Stimulated activated CD4-positive, alpha-beta T cell treated with anti-CD3 and anti-CD28 coated beads, Interleukin-1b, Interleukin-23, amount 100 ng/mL, for 1 hour (primary cell): ENCODE results near the gene BAG1.

Source experiments
- DNase-seq, 2 donors: peaks; one replicate each; pipeline ENCODE4 v3.0.0-alpha.2; 2020; ENCODE audit warnings: low read depth in 2 of 2

Gene BAG1

DNA sequence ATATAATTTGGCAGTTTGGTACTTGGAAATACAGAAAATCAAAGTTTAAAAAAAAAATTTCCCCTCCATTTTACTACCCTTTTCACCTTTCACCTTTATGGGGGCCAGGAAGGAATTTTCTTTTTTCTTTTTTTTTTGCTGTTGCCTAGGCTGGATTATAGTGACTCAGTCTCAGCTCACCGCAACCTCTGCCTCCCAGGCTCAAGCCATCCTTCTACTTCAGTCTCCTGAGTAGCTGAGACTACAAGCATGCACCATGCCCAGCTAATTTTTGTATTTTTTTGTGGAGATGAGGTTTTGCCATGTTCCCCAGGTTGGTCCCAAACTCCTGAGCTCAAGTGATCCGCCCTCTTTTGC, 9.4 kb upstream of the BAG1 start:
- no peak for DNase-seq

DNA sequence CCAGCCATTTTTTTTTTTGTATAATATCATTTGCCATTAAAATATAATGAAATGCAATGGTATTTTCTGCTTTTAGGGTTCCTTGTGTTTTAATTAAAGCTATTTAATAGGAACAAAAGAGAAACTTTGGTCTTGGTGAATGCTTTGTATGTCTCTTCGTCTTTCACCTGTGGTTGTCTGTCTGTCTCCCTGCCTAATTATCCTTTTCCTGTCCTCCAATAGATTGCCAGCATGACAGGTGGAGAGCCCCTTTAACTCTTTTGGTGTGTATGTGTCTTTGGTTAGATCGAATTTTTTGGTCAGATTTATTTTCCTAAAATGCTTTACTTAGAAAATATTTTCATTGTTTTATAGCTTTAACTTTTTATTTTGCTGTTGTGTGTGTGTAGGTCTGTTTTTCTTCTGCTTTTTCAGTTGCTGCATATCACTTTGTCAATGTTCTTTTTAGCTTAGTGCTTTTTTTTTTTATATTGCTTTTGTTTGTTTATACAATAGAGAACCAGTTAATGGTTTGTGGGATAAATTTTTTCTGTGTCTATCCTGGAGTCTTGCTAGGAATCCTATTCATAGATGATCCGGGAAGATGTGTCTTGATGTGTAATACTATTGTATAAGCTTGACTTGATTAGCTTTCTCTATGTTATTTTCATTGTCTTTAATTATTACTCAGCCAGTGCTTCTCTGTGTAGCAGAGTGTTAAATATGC, 8.9 kb upstream of the BAG1 start:
- no peak for DNase-seq

DNA sequence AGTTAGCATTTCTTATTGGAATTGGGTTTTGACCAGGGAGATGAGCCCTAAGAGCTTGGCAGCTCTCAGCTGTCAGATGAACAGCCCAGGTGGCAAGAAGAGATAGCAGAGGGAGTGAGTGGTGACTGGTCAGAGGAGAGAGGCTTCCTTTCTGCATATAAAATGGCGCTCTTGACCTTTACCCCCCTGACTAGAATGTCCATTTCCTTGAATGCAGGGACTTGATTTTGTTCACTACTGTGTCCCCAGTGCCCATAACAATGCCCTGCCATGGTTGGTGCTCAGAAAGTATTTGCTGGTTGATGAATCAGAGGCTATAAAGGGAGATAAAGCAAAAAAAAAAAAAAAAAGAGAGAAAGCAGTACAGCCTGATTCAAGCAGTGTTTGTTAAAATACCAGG, 7.6 kb upstream of the BAG1 start:
- no peak for DNase-seq

DNA sequence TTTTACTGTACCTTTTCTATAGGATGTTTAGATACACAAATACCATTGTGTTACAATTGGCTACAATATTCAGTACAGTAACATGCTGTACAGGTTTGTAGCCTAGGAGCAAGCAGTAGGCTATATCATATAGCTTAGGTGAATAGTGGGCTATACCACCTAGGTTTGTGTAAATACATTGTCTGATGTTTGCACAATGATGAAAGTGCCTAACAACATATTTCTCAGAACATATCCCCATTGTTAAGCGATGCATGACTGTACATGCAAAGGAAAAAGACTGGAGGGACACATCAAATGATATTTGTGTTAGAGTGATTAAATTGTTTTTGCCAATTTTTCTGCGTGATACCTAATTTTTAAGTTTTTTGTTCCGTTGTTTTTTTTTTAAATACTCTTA, 5.6 kb upstream of the BAG1 start:
- no peak for DNase-seq

DNA sequence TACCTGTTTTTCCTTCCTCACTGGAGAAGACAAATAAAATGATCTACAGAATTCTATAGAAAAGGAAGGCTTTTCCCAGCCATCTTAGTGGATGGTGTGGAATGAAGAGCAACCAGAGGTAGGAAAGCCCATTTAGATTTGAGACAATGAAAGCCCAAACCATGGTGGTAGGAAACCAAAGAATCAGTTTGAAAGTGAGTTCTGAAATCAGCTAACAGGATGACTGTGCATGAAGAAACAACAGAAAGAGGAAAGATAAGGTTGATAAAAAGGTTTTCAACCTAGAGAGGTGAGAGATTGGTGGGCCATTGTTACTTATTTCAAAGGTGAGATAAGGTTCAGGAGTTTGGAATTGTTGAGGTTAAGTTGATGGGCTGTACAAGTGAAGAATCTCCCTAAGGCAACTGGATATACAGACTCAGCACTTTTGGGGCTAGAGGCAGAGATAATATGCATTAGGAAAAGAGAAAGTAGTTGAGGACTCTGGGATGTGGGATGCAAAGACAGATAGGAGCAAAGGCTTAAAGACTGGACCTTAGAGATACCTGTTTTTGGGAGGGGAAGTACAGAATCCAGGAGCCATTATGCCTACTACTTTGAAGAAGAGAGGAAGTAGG, 2.8 kb upstream of the BAG1 start:
- no peak for DNase-seq

DNA sequence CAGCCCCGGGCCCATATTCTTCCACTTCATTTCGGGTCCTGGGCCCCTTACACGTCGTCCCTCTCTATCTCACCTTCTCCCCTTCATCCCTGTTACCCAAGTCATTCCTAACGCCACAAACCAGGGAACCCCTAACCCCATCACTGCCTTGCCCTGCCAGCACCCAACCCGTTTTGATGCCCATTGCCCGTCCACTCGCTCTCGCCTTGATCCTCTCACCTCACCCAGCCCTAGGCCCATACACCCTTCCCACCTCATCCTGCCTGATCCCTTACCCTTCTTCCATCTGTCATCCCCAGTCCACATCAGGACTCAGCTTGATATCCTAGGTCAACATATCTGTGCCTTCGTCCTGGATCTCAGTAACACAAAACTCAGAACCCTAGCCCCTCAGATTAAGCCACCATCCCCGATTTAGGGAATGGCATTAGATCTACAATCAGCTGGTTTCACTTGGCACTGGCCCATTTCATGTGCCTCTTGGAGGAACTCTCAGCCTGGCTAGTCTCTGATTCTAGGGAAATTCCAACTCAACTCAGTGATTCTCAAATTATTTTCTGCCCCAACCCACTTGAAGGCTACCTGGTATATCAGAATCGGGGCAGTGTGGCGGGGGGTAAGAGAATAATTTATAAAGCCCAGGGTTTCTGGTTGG, 830 bp upstream of the BAG1 start:
- DNase-seq: no peak

DNA sequence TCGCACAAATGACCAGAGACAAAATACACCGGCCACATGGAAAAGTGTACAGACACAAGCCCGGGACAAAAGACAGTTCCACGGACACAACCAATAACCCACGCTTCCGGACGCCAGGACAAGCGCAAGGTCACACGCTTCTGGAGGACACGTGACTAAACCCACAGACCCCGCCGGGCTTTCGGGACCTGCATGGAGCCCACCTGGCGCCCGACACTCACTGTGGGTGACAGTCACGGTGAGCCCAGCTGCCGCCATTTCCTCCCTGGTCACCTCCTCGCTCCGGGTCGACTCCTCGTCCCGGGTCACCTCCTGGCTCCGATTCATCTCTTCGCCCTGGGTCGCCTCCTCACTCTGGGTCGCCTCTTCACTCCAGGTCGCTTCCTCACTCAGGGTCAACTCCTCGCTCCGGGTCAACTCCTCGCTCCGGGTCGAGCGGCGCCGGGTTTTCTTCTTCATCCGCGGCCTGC, 470 bp downstream of the BAG1 start:
- peak in 1 of 2 donors; percentile 3 for DNase-seq

DNA sequence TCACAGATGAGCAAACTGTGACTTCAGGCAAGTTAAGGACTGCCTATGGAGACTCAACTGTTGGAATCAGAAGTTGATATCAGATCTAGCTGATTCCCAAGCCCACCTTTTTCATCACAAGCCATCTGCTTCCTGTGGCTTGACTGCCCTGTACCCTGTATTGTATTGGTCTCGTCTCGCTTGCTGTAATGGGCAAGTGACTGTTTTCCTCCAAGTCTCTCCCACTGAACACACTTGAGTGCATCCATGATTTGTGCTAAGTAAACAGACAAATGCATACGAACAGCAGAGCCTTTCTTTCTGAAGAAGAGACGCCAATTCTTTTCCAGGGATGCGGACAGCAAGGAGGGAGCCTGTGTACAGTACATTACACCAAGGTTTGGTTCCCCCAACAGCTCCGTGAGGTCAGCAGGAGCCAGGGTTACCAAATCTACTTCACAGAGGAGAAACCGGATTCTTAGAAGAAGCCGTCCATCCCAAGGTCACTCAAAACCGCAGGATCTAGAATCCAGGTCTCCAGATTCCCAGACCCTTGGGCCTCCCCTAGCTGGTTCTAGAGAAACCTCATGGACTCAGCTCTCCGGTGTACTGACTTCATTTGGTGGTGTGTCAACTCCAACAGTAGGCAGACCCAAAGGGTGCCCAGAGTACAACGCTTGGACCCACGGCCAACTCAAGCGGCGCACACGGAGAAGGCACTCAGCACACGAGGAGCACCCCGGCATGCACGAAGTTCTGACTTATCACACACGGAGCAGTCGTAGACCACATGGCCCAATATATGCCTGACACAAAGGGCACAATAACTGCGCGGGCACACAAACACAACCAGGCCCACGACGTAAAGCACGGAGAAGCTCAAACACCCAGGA, 1.1 kb downstream of the BAG1 start:
- peak in 1 of 2 donors; percentile 4 for DNase-seq

DNA sequence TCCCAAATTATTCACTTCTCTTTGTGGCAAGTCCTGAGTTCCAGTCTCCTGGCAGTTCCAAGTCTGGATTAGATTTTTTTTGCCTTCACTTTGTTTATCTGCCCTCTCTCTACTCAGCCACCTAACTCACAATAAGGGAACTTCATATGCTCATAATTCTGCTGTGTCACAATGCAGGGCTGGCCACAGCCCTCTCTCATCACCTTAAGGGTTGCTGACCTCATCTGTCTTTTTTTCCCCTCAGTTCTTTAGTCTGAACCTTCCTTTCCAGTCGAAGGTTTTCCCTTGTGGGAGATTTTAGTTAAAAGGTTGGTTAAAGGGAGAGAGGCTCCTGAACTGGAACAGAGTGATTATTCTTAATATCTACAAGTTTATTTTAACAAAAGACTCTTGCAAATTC, 4.1 kb downstream of the BAG1 start:
- no peak for DNase-seq

DNA sequence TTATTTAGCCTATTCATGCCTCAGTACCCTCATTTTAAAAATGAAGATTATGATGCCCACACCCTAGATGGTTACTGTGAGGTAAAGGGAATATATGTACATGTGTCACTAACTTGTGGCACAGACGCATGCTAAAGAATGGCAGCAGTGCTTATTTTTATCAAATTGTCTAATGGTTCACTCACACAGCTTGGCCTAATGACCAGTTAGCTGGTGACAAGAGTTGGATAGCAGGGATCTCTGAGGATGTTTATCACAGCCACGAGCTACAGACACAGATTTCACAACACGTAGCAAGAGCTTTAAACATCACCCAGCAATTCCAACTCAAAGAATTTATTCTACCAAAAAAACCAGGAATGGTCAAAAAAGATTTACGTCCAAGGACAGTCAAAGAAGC, 7.2 kb downstream of the BAG1 start:
- DNase-seq: no peak

DNA sequence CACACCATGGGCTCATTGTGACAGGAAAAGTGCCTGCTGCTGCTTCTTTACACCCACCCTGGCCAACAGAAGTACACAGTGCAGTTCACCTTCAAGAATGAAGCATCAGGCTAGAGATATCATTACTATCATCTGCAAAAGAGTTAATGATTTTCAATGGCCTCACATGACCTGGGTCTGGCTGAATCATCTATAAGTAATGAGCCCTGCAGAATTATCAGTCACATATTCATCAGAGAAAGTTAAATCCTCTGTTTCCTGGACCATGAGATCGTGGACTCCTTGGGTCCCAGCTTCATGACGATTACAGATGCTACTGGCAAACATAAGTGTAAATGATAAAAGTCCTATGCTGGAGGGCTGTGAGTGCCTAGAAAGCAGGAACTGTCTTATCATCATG, 8.3 kb downstream of the BAG1 start:
- DNase-seq: no peak

DNA sequence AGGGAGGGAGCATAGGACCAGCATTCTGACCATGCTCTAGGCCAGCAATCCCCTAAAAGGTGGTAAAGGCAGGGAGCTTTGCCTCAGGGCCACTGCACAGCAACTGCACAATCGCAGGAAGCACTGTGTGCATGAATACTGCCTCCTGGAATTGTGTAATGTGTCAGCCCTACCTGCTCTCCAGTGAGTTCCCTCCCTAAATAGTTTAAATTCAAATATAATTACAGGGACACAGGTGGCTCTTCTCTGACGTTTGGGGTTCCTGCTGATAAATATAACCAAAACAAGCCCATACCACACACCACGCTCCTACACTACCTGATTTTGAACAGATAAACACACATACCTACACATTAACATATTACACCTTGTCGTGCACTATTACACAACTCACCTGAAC, 9.0 kb downstream of the BAG1 start:
- DNase-seq: no peak

DNA sequence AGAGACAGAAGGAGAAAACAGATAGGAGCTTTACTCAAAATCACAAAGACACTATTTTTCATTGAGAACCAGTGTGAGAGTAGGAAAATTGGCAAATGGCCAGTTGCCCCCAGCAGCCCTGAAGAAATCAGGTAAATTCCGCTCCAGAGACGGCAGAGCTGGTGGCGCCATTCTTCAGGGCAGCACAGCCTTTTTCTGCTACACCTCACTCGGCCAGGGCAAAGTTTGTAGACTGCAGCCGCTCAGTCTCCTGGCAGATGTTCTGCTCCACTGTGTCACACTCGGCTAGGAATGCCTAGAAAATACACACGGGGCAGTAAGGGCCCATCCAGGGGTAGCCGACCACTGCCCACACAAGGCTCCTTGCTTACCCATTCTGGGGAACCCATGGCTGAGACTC, 9.5 kb downstream of the BAG1 start:
- DNase-seq: no peak

DNA sequence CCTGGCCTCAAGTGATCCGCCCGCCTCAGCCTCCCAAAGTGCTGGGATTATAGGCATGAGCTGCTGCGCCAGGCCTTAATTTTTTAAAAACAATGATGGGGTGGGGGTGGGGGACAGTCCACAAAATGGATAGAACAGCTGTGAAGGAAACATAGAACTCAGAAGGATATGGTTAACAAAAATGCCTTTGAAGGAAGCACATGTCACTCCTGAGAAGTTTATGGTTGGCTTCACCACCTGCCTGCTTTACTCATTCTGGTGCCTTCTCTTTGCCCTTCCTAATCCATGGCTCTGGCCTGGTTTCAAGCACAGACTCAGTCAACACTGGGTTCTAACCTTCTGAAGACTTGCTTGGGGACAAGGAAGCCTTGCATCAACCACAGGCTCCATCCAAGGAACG, 10.3 kb downstream of the BAG1 start:
- DNase-seq: no peak

DNA sequence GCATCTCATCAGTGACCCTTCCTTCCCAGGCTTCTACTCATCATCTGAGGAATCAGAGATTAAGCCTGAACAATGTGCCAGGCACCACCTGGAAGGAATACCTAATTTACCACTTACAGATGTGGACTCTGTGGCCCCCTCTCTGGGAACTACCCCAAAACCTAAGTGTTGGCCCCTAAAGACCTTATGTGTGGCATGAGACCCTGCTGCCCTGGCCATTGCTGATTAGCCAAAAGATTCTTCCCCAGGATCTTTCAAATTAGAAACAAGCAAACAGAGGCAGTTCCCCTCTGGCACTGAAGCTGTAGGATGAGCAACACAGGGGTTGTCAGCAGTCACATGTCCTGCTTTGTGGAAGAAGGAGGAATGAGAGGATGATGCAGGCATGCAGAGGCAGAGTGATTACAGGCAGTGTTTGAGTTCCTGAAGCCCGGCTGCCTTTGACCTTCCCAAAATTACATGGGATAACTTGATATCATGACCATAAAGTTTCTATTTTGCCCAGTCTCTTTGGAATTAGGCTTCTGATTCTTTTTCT, 14.0 kb downstream of the BAG1 start:
- no peak for DNase-seq

DNA sequence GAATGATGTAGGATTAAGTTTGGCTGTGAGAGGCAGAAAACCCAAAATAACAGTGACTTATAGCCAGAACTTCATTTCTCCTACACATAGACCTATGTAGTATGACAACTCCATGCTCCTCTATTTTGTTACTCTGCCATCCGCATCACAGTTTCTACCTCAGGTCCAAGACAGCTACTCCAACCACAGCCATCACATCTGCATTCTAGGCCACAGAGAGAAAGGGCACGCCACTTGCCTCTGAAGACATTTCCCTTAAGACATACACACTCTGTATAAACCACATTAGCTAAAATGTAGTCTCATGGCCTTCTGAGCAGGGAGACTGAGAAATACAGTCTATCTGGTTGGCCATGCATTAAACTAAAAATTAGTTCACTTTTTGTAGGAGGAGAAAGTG, 14.5 kb downstream of the BAG1 start:
- DNase-seq: no peak

DNA sequence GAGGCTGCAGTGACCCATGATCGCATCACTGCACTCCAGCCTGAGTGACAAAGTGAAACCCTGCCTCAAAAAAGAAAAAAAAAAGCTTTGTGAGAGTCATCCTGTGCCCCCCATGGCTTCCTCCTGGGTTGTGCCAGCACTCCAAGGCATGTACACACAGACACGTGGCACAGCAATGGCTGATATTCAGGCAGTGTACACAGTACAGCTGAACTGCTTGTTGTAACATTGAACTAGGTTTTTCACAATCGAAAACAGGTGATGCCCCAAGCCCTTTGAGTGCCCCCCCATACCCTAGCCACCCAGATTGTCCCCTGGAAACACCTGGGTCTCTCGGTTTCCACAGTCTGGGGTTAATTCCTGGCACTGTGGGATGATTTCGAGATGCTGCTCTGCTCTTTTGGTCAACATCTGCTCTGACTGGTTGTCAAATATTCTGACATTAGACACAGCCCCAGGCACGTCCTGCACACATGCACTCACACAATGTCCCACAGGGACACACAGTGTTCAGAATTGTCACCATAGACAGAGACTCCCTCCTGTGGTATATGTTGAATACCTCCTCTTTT, 15.3 kb downstream of the BAG1 start:
- DNase-seq: no peak

DNA sequence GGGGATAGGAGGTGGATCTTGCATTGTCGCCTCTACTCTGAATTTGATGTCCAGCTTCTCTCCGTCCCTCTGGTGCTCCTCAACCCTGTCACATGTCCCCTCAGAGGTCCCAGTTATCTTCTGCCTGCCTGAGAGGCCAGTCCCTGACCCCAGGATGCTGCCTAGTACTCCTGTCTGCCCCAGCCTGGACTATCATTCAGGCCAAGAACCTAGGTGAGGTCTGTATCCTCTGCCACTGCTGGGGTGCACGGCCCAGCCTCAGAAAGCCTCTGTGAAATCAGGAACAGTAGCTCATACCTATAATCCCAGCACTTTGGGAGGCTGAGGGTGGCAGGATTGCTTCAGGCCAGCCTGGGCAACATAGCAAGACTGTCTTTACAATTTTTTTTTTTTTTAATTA, 15.9 kb downstream of the BAG1 start:
- DNase-seq: no peak

DNA sequence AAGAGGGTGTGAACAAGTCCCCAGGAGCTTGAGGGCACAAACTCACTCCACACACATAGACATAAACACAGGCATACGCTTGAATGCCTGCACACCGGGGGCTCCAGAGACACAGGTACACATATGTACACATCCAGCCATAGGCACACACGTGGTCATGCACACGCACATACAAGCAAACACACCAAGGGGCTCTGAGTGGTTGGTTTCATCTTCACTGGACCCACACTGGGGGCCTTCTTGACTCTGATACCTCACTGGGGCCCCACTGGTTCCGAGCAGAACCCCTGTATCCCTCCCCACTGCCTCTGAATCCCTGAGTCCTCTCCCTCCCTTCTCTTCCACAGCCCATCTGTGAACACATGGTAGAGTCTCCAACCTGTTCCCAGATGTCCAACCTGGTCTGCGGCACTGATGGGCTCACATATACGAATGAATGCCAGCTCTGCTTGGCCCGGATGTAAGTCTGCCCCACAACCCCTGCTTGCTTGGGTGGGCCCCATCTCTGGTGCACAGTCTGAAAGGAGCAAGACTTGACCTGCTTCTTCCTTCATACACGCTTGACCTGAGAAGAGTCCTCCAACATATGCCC, 18.1 kb downstream of the BAG1 start:
- DNase-seq: no peak

DNA sequence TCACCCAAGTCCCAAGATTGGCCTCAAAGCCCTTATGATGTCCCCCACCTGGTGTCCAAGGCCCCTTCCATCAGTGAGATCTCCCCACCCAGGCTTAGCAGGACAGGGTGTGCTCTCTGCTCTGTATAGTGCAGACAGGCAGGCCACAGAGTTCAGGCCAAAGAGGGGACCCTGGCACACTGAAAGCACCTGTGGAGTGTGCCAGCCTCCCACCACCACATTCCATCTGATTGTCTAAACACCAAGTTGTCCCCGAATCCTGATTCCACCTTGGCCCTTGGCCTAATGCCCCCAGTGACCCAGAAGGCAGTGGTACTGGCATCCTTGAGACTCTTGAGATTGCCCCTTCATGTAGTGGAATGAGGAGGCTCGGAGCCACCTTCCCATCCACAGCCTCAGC, 19.2 kb downstream of the BAG1 start:
- DNase-seq: no peak

DNA sequence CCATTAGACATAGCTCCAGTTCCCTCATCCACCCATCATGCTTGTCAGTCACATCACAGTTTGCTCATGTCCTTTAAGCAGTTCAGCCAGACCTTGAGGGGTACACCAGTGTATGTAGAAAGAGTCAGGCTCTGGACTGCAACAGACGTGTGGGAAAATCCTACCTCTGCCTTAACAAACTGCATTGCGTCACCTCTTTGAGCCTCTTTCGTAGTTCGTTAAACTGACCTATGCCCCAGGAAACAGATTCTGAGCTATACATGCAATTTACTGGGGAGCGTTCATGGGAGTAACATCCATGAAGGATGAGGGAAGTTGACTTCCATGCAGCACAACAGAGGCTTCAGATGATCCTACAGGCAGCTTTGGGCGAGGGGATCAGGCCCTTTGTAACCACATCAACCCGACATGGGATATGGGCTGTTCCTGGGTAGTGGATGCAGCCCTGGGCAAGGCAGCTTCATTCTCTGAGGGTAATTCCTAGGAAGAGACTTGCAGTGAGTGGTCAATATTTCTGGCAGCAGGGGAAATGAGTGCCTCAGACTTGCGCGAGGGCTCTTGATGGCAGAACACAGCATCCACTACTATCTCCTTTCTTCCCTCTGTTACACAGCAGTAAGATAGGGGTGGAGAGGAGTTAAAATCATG, 20.2 kb downstream of the BAG1 start:
- no peak for DNase-seq
